ENCODE results near the gene NEU3. TPM values are rescaled to one million over a fixed set of nuclear protein-coding genes. Genes with fewer than 3 reads are reported as not detected.

Gene NEU3
- total RNA-seq, 1 experiment from 2014 or later, result 10.0 TPM

DNA sequence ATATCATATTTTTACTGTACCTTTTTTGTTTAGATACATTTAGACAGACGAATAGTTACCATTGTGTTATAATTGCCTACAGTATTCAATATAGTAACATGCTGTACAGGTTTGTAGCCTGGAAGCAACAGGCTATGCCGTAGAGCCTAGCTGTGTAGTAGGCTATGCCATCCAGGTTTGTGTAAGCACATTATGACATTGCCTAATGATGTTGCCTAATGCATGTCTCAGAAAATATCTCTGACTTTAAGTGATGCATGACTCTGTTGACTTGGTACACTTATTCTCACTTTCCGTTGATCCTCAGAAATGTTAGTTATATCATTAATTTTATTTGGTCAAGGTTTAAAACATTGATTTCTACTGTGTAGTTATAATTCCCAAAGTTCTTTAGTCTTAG is 68.1 kb downstream of the NEU3 start:
- no TSS peak for BruUV-seq (replicated peaks)
- TF ChIP-seq, protein P1, sequence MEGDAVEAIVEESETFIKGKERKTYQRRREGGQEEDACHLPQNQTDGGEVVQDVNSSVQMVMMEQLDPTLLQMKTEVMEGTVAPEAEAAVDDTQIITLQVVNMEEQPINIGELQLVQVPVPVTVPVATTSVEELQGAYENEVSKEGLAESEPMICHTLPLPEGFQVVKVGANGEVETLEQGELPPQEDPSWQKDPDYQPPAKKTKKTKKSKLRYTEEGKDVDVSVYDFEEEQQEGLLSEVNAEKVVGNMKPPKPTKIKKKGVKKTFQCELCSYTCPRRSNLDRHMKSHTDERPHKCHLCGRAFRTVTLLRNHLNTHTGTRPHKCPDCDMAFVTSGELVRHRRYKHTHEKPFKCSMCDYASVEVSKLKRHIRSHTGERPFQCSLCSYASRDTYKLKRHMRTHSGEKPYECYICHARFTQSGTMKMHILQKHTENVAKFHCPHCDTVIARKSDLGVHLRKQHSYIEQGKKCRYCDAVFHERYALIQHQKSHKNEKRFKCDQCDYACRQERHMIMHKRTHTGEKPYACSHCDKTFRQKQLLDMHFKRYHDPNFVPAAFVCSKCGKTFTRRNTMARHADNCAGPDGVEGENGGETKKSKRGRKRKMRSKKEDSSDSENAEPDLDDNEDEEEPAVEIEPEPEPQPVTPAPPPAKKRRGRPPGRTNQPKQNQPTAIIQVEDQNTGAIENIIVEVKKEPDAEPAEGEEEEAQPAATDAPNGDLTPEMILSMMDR (IDR thresholded peaks at IDR 0.05; ENCODE audit: unreplicated experiment), result no peak
- Mint-ChIP-seq H3K27me3 (ENCODE audit: insufficient read depth, unreplicated experiment) (peaks cover 17% of the 10 kb centered on the region), H3K4me3 (ENCODE audit: unreplicated experiment) (no peak overlapping the region), H3K4me1 (ENCODE audit: insufficient read depth, unreplicated experiment) (no peaks in the 10 kb centered on the region), H3K36me3 (ENCODE audit: insufficient read depth, unreplicated experiment) (no peaks in the 10 kb centered on the region), H3K27ac (ENCODE audit: low read depth, unreplicated experiment) (no peak overlapping the region), H3K9me3 (ENCODE audit: unreplicated experiment) (peaks cover 13% of the 10 kb centered on the region)
- CTCF ChIA-PET, result no interaction called here
- peak; percentile 43 for DNase-seq (ENCODE audit: unreplicated experiment)
- POLR2A ChIA-PET, result no interaction called here
- intact Hi-C loops (cut with micrococcal nuclease), result no loop called here

DNA sequence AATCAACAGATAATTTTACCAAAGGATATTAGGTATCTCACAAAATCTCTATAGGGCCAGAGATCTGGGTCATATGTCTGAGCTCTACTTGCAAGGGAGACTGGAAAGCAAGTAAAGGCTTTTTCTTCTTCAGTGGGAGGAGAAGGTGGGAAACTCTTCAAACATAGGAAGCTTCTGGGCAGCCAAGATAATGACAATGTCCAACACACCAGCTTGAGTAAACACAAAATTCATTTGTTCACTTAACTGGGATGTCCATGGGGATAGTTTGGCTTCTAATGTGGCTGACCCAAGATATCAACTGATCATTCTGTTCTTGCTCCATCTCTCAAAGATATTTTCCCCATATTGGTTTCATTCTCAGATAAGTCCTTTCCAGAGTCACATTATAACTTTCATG is 70.6 kb downstream of the NEU3 start:
- H3K27ac Mint-ChIP-seq (ENCODE audit: low read depth, unreplicated experiment), result no peak overlapping the region
- no TSS peak for BruUV-seq (replicated peaks)
- no peak for DNase-seq (ENCODE audit: unreplicated experiment)
- no peaks in the 10 kb centered on the region for H3K9me3 Mint-ChIP-seq (ENCODE audit: unreplicated experiment)
- H3K36me3 Mint-ChIP-seq (ENCODE audit: insufficient read depth, unreplicated experiment), result no peaks in the 10 kb centered on the region
- H3K27me3 Mint-ChIP-seq (ENCODE audit: insufficient read depth, unreplicated experiment), result peaks cover 17% of the 10 kb centered on the region
- ChIA-PET POLR2A (interaction anchor here (1.3 kb wide), 1 partner anchor 14 kb away, joined by 3 read pairs; no protein-coding TSS in a partner anchor), CTCF (interaction anchor here (0.6 to 1.5 kb wide), 2 partner anchors 37 to 41 kb away, joined by 3 to 5 read pairs; no protein-coding TSS in a partner anchor)
- no peak overlapping the region for H3K4me3 Mint-ChIP-seq (ENCODE audit: unreplicated experiment)
- intact Hi-C loops (cut with micrococcal nuclease), result no loop called here
- H3K4me1 Mint-ChIP-seq (ENCODE audit: insufficient read depth, unreplicated experiment), result no peaks in the 10 kb centered on the region
- TF ChIP-seq, protein P1 (IDR thresholded peaks at IDR 0.05; ENCODE audit: unreplicated experiment), result no peak

GRCh38 chr11:75063741-75064314 is 75.1 kb downstream of the NEU3 start:
- intact Hi-C loops (cut with micrococcal nuclease), result no loop called here
- DNase-seq (ENCODE audit: unreplicated experiment), result no peak
- ChIA-PET CTCF (interaction anchor here (0.6 to 2.1 kb wide), 5 partner anchors 40 to 663 kb away, joined by 3 to 6 read pairs (median 3); no protein-coding TSS in a partner anchor), POLR2A (no interaction called here)
- Mint-ChIP-seq H3K36me3 (ENCODE audit: insufficient read depth, unreplicated experiment) (no peaks in the 10 kb centered on the region), H3K4me3 (ENCODE audit: unreplicated experiment) (no peak overlapping the region), H3K4me1 (ENCODE audit: insufficient read depth, unreplicated experiment) (no peaks in the 10 kb centered on the region), H3K9me3 (ENCODE audit: unreplicated experiment) (no peaks in the 10 kb centered on the region), H3K27ac (ENCODE audit: low read depth, unreplicated experiment) (no peak overlapping the region), H3K27me3 (ENCODE audit: insufficient read depth, unreplicated experiment) (peaks cover 47% of the 10 kb centered on the region)
- no TSS peak for BruUV-seq (replicated peaks)
- TF ChIP-seq, protein P1 (IDR thresholded peaks at IDR 0.05; ENCODE audit: unreplicated experiment), result no peak

DNA sequence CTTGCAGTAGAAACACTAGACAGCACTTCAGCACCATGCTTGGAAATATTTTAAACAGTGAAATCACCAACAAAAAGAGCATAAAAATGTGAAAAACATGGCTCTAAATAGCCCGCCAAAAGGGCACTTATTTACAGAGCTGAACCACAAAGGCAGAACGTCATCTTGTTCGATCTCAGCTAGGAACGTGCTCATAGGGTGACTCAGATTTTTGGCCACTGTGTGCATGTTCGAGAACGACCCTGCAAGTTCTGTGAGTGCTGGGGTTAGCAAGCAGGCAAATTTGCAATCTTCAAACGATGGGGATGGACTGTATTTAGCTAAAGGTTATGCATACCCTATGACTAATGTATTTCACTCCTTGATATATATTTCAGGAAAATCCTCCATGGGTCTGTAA is 77.3 kb downstream of the NEU3 start:
- DNase-seq (ENCODE audit: unreplicated experiment), result no peak
- Mint-ChIP-seq H3K4me3 (ENCODE audit: unreplicated experiment) (no peak overlapping the region), H3K27ac (ENCODE audit: low read depth, unreplicated experiment) (no peak overlapping the region), H3K9me3 (ENCODE audit: unreplicated experiment) (no peaks in the 10 kb centered on the region), H3K27me3 (ENCODE audit: insufficient read depth, unreplicated experiment) (peaks cover 62% of the 10 kb centered on the region), H3K36me3 (ENCODE audit: insufficient read depth, unreplicated experiment) (no peaks in the 10 kb centered on the region), H3K4me1 (ENCODE audit: insufficient read depth, unreplicated experiment) (no peaks in the 10 kb centered on the region)
- intact Hi-C loops (cut with micrococcal nuclease), result no loop called here
- BruUV-seq (replicated peaks), result no TSS peak
- CTCF ChIA-PET, result interaction anchor here (0.6 to 2.1 kb wide), 4 partner anchors 42 to 139 kb away, joined by 3 to 5 read pairs (median 3); no protein-coding TSS in a partner anchor
- POLR2A ChIA-PET, result no interaction called here
- TF ChIP-seq, protein P1 (IDR thresholded peaks at IDR 0.05; ENCODE audit: unreplicated experiment), result no peak

Other genes with a start within 250 kb of the NEU3 start
- gene RNF169, start 240.1 kb upstream of the NEU3 start, total RNA-seq (2022), result 15.0 and 18.0 TPM in 2 replicates
- 49.3 and 49.6 TPM in 2 replicates for gene XRRA1, start 39.8 kb upstream of the NEU3 start, total RNA-seq (2022)
- 198 and 217 TPM in 2 replicates for gene SPCS2, start 39.7 kb upstream of the NEU3 start, total RNA-seq (2022)
- not detected in 2 replicates for gene OR2AT4, start 107.9 kb downstream of the NEU3 start, total RNA-seq (2022)
- gene SLCO2B1, start 162.2 kb downstream of the NEU3 start, total RNA-seq (2022), result not detected in 2 replicates

All from MCF 10A (cell line).